GM12878 (cell line): ENCODE data around the gene DIP2C. TPM values are rescaled to one million over a fixed set of nuclear protein-coding genes. Genes with fewer than 3 reads are reported as not detected.
"Not testable (repeated sequence)": the region's sequence is repeated elsewhere in the genome, so short reads cannot be mapped to it uniquely, and the experiment has no call there.

ENCODE experiments used
- ATAC-seq: fragments of 200-7000 bp; cut with Tn5 transposase; 3 replicates; pipeline ENCODE4 v1.9.1; 2020; ENCODE audit warnings: mild to moderate bottlenecking, moderate library complexity
- BruUV-seq: library from RNA; stranded (reverse); fragments of 400-500 nt; replicated peaks from 2 replicates; lab custom pipeline; 2021; lab: Mats Ljungman, UMichigan
- CTCF ChIA-PET: fragments of 300-600 bp; sonication (Branson Sonifier 250); formaldehyde crosslinking; extraction: SDS; loops from one replicate; lab custom pipeline; 2021; ENCODE audit warnings: inconsistent platforms; lab: Yijun Ruan, JAX
- POLR2A ChIA-PET: fragments of 350-600 bp; formaldehyde crosslinking; extraction: SDS; loops from one replicate; lab custom pipeline; 2021; ENCODE audit warnings: inconsistent platforms; lab: Charles Lee
- RAD21 ChIA-PET: fragments of 300-600 bp; sonication (Branson Sonifier 250); formaldehyde crosslinking; loops from one replicate; lab custom pipeline; 2023; ENCODE audit warnings: antibody characterized with exemption; ENCODE audit not compliant: unreplicated experiment; lab: Charles Lee
- SMC1A ChIA-PET: fragments of 300-600 bp; sonication (Branson Sonifier 250); formaldehyde crosslinking; loops from one replicate; lab custom pipeline; 2023; ENCODE audit not compliant: unreplicated experiment, uncharacterized antibody; lab: Charles Lee
- DNase-seq: peaks from one replicate; pipeline ENCODE4 v3.0.0-alpha.2; 2011; ENCODE audit warnings: low read depth, low spot score
- FAIRE-seq: peaks from 3 replicates; lab custom pipeline; 2011; peaks lifted over from hg19 to GRCh38; lab: Jason Lieb, UNC
- H2AFZ ChIP-seq: 2 replicates; pipeline ENCODE4 v1.6.0; 2011; ENCODE audit warnings: low read depth, low read length, control low read depth; ENCODE audit not compliant: control insufficient read depth
- H3K27ac ChIP-seq: 2 replicates; pipeline ENCODE4 v1.5.1; 2011; ENCODE audit warnings: control low read depth; ENCODE audit not compliant: control insufficient read depth, insufficient read depth
- H3K27me3 ChIP-seq, 2 experiments: replicated peaks in 1 of 2; 2 replicates each; pipeline versions ENCODE4 v1.6.0 to v1.6.1; 2011; ENCODE audit warnings: low read length in 1 of 2; ENCODE audit not compliant: control insufficient read depth in 2 of 2, insufficient read depth in 2 of 2
- H3K36me3 ChIP-seq, 2 experiments: 2 replicates each; pipeline ENCODE4 v1.5.1; 2011; ENCODE audit warnings: low read length in 1 of 2; ENCODE audit not compliant: control insufficient read depth in 2 of 2, insufficient read depth in 2 of 2
- H3K4me1 ChIP-seq: 2 replicates; pipeline ENCODE4 v1.6.1; 2011; ENCODE audit warnings: mild to moderate bottlenecking, low read length, moderate library complexity, mixed read lengths; ENCODE audit not compliant: control insufficient read depth, insufficient read depth
- H3K4me2 ChIP-seq: 2 replicates; pipeline ENCODE4 v1.6.0; 2011; ENCODE audit warnings: control low read depth; ENCODE audit not compliant: control insufficient read depth, insufficient read depth
- H3K4me3 ChIP-seq: fragments of 200-600 bp; sonication (generic); 2 replicates; pipeline ENCODE4 v1.5.1; 2016
- H3K79me2 ChIP-seq: 2 replicates; pipeline ENCODE4 v1.6.0; 2011; ENCODE audit warnings: low read length; ENCODE audit not compliant: control insufficient read depth, insufficient read depth
- H3K9ac ChIP-seq: 2 replicates; pipeline ENCODE4 v1.8.0; 2011; ENCODE audit warnings: low read length, control low read depth, mixed read lengths; ENCODE audit not compliant: control insufficient read depth, insufficient read depth
- H3K9me3 ChIP-seq: replicated peaks from 3 replicates; pipeline ENCODE4 v1.5.1; 2011; ENCODE audit warnings: mild to moderate bottlenecking, low read length; ENCODE audit not compliant: control insufficient read depth, insufficient read depth
- H4K20me1 ChIP-seq: 2 replicates; pipeline ENCODE4 v1.6.0; 2011; ENCODE audit not compliant: control insufficient read depth, insufficient read depth
- WGBS: methylation state at CpG from one replicate; pipeline ENCODE4 v1.1.6; 2016; ENCODE audit warnings: low lambda C conversion rate; ENCODE audit not compliant: insufficient replicate concordance, insufficient coverage; ENCODE audit errors: missing lambda C conversion rate; 5-methylcytosine and 5-hydroxymethylcytosine counted together
- in situ Hi-C: fragments of 300-500 bp; cut with MboI; formaldehyde crosslinking; loops from 9 replicates; pipeline ENCODE4 v1.14.3; 2018; ENCODE audit warnings: mixed read lengths
- intact Hi-C: fragments of 100-400 bp; cut with micrococcal nuclease; formaldehyde crosslinking; loops from one replicate; pipeline ENCODE4 v1.14.2; 2022; ENCODE audit not compliant: unreplicated experiment
- polyA plus RNA-seq, 11 experiments: library from polyadenylated mRNA; depleted of rRNA in 4 of 11; unstranded in 6 of 11; stranded (reverse) in 5 of 11; fragments of >200 nt; fragmentation: Nextera tagmentation in 4 of 11; fragmentation: Illumina TruSeq in 1 of 11; extraction: Ambion mirVana in 4 of 11; extraction: Trizol in 1 of 11; gene quantifications; 1 replicate in 1 of 11; 2 replicates in 10 of 11; pipeline versions ENCODE4 v1.2.1 to v1.2.3, GENCODE V29; 2011 to 2016; ENCODE audit warnings: inconsistent platforms in 2 of 11, missing spikeins in 2 of 11, low read depth in 1 of 11
- total RNA-seq, 4 experiments: library from RNA; depleted of rRNA in 3 of 4; stranded (reverse); fragments of >200 nt in 3 of 4; fragmentation: Illumina TruSeq in 1 of 4; extraction: Trizol in 1 of 4; gene quantifications; 2 replicates each; pipeline versions ENCODE4 v1.2.1 to v1.2.3, GENCODE V29; 2013 to 2021
- TF ChIP-seq, protein P1 (sequence below): IDR thresholded peaks from 2 replicates; pipeline ENCODE4 v1.6.1; 2011; ENCODE audit warnings: borderline replicate concordance, low read depth, mild to moderate bottlenecking, moderate library complexity, low read length; ENCODE audit not compliant: insufficient read depth, poor library complexity, severe bottlenecking

DIP2C gene
- total and polyA plus RNA-seq, 10 of the 15 experiments (the other 5 are each of a cell fraction or from before 2014, with no cell fraction given) = 0.01 to 0.10 (median 0.06) TPM

DNA sequence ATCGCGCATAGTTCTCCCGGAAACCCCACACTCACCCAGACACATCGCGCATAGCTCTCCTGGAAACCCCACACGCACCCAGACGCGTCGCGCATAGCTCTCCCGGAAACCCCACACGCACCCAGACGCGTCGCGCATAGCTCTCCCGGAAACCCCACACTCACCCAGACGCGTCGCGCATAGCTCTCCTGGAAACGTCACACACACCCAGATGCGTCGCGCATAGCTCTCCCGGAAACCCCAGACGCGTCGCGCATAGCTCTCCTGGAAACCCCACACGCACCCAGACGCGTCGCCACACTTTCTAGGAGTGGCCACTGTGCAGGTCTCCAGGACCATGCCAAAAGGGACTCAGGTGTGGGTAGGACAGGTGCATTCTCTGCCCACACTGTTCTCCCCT, 341.7 kb downstream of the DIP2C start:
- DNase-seq, POLR2A ChIA-PET, H3K9me3 ChIP-seq, FAIRE-seq, H3K27me3 ChIP-seq, H3K79me2 ChIP-seq, intact Hi-C loops, ATAC-seq, H4K20me1 ChIP-seq, H3K27ac ChIP-seq, CTCF ChIA-PET, H3K9ac ChIP-seq, H3K36me3 ChIP-seq, H3K4me3 ChIP-seq, RAD21 ChIA-PET, H3K4me1 ChIP-seq, H2AFZ ChIP-seq, SMC1A ChIA-PET, H3K4me2 ChIP-seq, BruUV-seq, in situ Hi-C loops: not testable (repeated sequence)
- 96% methylated on average over 28 of the region's 34 CpGs for WGBS
- TF ChIP-seq, protein P1, sequence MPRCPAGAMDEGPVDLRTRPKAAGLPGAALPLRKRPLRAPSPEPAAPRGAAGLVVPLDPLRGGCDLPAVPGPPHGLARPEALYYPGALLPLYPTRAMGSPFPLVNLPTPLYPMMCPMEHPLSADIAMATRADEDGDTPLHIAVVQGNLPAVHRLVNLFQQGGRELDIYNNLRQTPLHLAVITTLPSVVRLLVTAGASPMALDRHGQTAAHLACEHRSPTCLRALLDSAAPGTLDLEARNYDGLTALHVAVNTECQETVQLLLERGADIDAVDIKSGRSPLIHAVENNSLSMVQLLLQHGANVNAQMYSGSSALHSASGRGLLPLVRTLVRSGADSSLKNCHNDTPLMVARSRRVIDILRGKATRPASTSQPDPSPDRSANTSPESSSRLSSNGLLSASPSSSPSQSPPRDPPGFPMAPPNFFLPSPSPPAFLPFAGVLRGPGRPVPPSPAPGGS = peak; percentile 38

- in situ Hi-C loops, H3K4me1 ChIP-seq, intact Hi-C loops, SMC1A ChIA-PET, H4K20me1 ChIP-seq, H3K27ac ChIP-seq, ATAC-seq, H3K9me3 ChIP-seq, FAIRE-seq, RAD21 ChIA-PET, H3K79me2 ChIP-seq, H3K4me3 ChIP-seq, DNase-seq, H3K4me2 ChIP-seq, H3K27me3 ChIP-seq, H2AFZ ChIP-seq, H3K36me3 ChIP-seq, CTCF ChIA-PET, POLR2A ChIA-PET, H3K9ac ChIP-seq, BruUV-seq: not testable (repeated sequence)
- 88% methylated on average over 30 of the region's 33 CpGs for WGBS
These were observed 342.3 kb downstream of the DIP2C start for GRCh38 chr10:347190-347589.
